WTC11 (cell line): ENCODE measurements around the gene CSF1R. TPM values are rescaled to one million over a fixed set of nuclear protein-coding genes. Genes with fewer than 3 reads are reported as not detected.

Experiments used
- ATAC-seq: fragments of 200-7000 bp; cut with Tn5 transposase; 2 replicates; pipeline ENCODE4 v1.10.0; 2021; ENCODE audit warnings: mild to moderate bottlenecking, moderate library complexity
- CTCF ChIA-PET: fragments of 300-600 bp; sonication (Branson Sonifier 250); formaldehyde crosslinking; loops from one replicate; lab custom pipeline; 2021; ENCODE audit warnings: antibody characterized with exemption; lab: Charles Lee
- POLR2A ChIA-PET: fragments of 350-600 bp; sonication (Branson Sonifier 250); formaldehyde crosslinking; loops from one replicate; lab custom pipeline; 2021; ENCODE audit warnings: antibody characterized with exemption; lab: Charles Lee
- DNase-seq: peaks from one replicate; pipeline ENCODE4 v3.0.0; 2021; ENCODE audit warnings: low spot score
- H3K27ac Mint-ChIP-seq: 2 replicates; pipeline ENCODE4 v1.8.0; 2021; ENCODE audit warnings: mixed read lengths
- H3K27me3 Mint-ChIP-seq: 2 replicates; pipeline ENCODE4 v1.8.0; 2021; ENCODE audit warnings: low read depth, mild to moderate bottlenecking, moderate library complexity, mixed read lengths
- H3K36me3 Mint-ChIP-seq: 2 replicates; pipeline ENCODE4 v1.8.0; 2021; ENCODE audit warnings: mixed read lengths
- H3K4me1 Mint-ChIP-seq: 2 replicates; pipeline ENCODE4 v1.8.0; 2022; ENCODE audit warnings: mixed read lengths
- H3K4me3 Mint-ChIP-seq: 2 replicates; pipeline ENCODE4 v1.8.0; 2021; ENCODE audit warnings: mild to moderate bottlenecking, moderate library complexity, mixed read lengths
- H3K9me3 Mint-ChIP-seq: 2 replicates; pipeline ENCODE4 v1.8.0; 2021; ENCODE audit warnings: mixed read lengths
- AR ChIP-seq: fragments of 250-450 bp; sonication (Bioruptor Pico); IDR thresholded peaks from 2 replicates; pipeline ENCODE4 v1.9.0; 2021; ENCODE audit warnings: mild to moderate bottlenecking
- ATF2 ChIP-seq: sonication (generic); formaldehyde crosslinking; IDR thresholded peaks from 2 replicates; pipeline ENCODE4 v1.8.1; 2022; ENCODE audit warnings: low read depth, missing genetic modification reagents, borderline replicate concordance
- FOXJ3 ChIP-seq: sonication (generic); formaldehyde crosslinking; IDR thresholded peaks from 2 replicates; pipeline ENCODE4 v1.9.0; 2021; ENCODE audit warnings: missing genetic modification reagents, mild to moderate bottlenecking, borderline replicate concordance
- FOXP4 ChIP-seq: sonication (generic); formaldehyde crosslinking; IDR thresholded peaks from 2 replicates; pipeline ENCODE4 v1.8.0; 2022; ENCODE audit warnings: mild to moderate bottlenecking, missing genetic modification reagents
- HMGA2 ChIP-seq: fragments of 250-450 bp; sonication (Bioruptor Pico); IDR thresholded peaks from 2 replicates; pipeline ENCODE4 v1.4.0; 2021; ENCODE audit warnings: mild to moderate bottlenecking, moderate library complexity
- MAX ChIP-seq: sonication (generic); formaldehyde crosslinking; IDR thresholded peaks from 2 replicates; pipeline ENCODE4 v1.8.0; 2022; ENCODE audit warnings: mild to moderate bottlenecking, missing genetic modification reagents
- NR3C1 ChIP-seq: sonication (generic); formaldehyde crosslinking; conservative IDR thresholded peaks from 2 replicates; pipeline ENCODE4 v1.8.1; 2023; ENCODE audit warnings: low read depth, mild to moderate bottlenecking, missing genetic modification reagents
- SOX15 ChIP-seq: fragments of 250-450 bp; sonication (Bioruptor Pico); IDR thresholded peaks from 2 replicates; pipeline ENCODE4 v1.9.0; 2021; ENCODE audit warnings: mild to moderate bottlenecking
- TP53 ChIP-seq: sonication (generic); formaldehyde crosslinking; IDR thresholded peaks from 2 replicates; pipeline ENCODE4 v1.8.1; 2023; ENCODE audit warnings: mild to moderate bottlenecking, missing genetic modification reagents
- USF1 ChIP-seq: sonication (generic); formaldehyde crosslinking; IDR thresholded peaks from 2 replicates; pipeline ENCODE4 v1.8.0; 2022; ENCODE audit warnings: mild to moderate bottlenecking, missing genetic modification reagents
- USF2 ChIP-seq: sonication (generic); formaldehyde crosslinking; IDR thresholded peaks from 2 replicates; pipeline ENCODE4 v1.8.1; 2023; ENCODE audit warnings: mild to moderate bottlenecking, missing genetic modification reagents, moderate library complexity
- ZBTB21 ChIP-seq: sonication (generic); formaldehyde crosslinking; IDR thresholded peaks from 2 replicates; pipeline ENCODE4 v1.8.1; 2023; ENCODE audit warnings: mild to moderate bottlenecking, missing genetic modification reagents, borderline replicate concordance
- ZNF219 ChIP-seq: sonication (generic); formaldehyde crosslinking; IDR thresholded peaks from 2 replicates; pipeline ENCODE4 v1.8.0; 2023; ENCODE audit warnings: missing genetic modification reagents, mild to moderate bottlenecking, borderline replicate concordance
- ZNF281 ChIP-seq: sonication (generic); formaldehyde crosslinking; IDR thresholded peaks from 2 replicates; pipeline ENCODE4 v1.8.0; 2023; ENCODE audit warnings: mild to moderate bottlenecking, missing genetic modification reagents
- ZNF317 ChIP-seq: sonication (generic); formaldehyde crosslinking; IDR thresholded peaks from 2 replicates; pipeline ENCODE4 v1.8.1; 2023; ENCODE audit warnings: low read depth, mild to moderate bottlenecking, moderate library complexity, missing genetic modification reagents, borderline replicate concordance
- ZNF532 ChIP-seq: fragments of 250-450 bp; sonication (Bioruptor Pico); IDR thresholded peaks from 2 replicates; pipeline ENCODE4 v1.9.0; 2021; ENCODE audit warnings: mild to moderate bottlenecking, borderline replicate concordance
- total RNA-seq: library from RNA; stranded (reverse); gene quantifications from 3 replicates; pipeline ENCODE4 v1.2.3, GENCODE V29; 2021

The CSF1R gene
- total RNA-seq, 1 experiment from 2014 or later: 0.20 TPM

- TF ChIP-seq USF2 (no peak), ZNF219 (CRISPR knock-in tag) (no peak), TP53 (CRISPR knock-in tag) (no peak), ZNF532 (CRISPR knock-in tag) (no peak), ATF2 (CRISPR knock-in tag) (no peak), FOXP4 (no peak), ZNF281 (CRISPR knock-in tag) (no peak), SOX15 (CRISPR knock-in tag) (no peak), ZBTB21 (CRISPR knock-in tag) (no peak), NR3C1 (CRISPR knock-in tag) (no peak), ZNF317 (CRISPR knock-in tag) (no peak)
These were observed 16.4 kb downstream of the CSF1R start (continued) for GRCh38 chr5:150069672-150070627.

GRCh38 chr5:150068961-150069645 is 17.3 kb downstream of the CSF1R start:
- ATAC-seq (no peak), DNase-seq (no peak)
- H3K27me3 Mint-ChIP-seq: no peaks in the 10 kb centered on the region
- no peaks in the 10 kb centered on the region for H3K9me3 Mint-ChIP-seq
- POLR2A ChIA-PET: interaction anchor here (0.6 kb wide), 1 partner anchor 144 kb away, joined by 8 read pairs; no protein-coding TSS in a partner anchor
- H3K4me3 Mint-ChIP-seq: no peak overlapping the region
- no peaks in the 10 kb centered on the region for H3K36me3 Mint-ChIP-seq
- no peak overlapping the region for H3K27ac Mint-ChIP-seq
- CTCF ChIA-PET: interaction anchor here (0.8 to 3.0 kb wide), 7 partner anchors 24 to 110 kb away, joined by 3 to 7 read pairs (median 3); no protein-coding TSS in a partner anchor
- H3K4me1 Mint-ChIP-seq: no peaks in the 10 kb centered on the region
- TF ChIP-seq AR (CRISPR knock-in tag) (no peak), HMGA2 (CRISPR knock-in tag) (no peak), MAX (no peak), SOX15 (CRISPR knock-in tag) (no peak), USF1 (CRISPR knock-in tag) (no peak), FOXJ3 (CRISPR knock-in tag) (no peak)
